ENCODE results near the gene PCDHGC4. TPM values are rescaled to one million over a fixed set of nuclear protein-coding genes. Genes with fewer than 3 reads are reported as not detected.
A peak's percentile ranks its signal among the peaks of the same experiment; 100 is the strongest.

The PCDHGC4 gene
- total and polyA plus RNA-seq, 9 donors: 0.22 to 4.5 (median 2.3) TPM

GRCh38 chr5:141514330-141515133 lies 29.7 kb downstream of the PCDHGC4 start:
- H3K4me3 ChIP-seq: peak overlapping the region; percentile 64
- 48 to 49% (median 49%) methylated on average over 6 of the region's 6 CpGs for WGBS, 3 donors

GRCh38 chr5:141515141-141515540 lies 30.3 kb downstream of the PCDHGC4 start:
- no peaks in the 10 kb centered on the region for H3K9me3 ChIP-seq
- no peaks in the 10 kb centered on the region for H3K27me3 ChIP-seq
- no peak overlapping the region for H3K4me3 ChIP-seq
- intact Hi-C loops (cut with DNase I): loop anchor here in 1 of 4 donors (5.0 kb wide), 1 partner anchor 42 kb away; no protein-coding TSS in a partner anchor
- no peak for DNase-seq
- WGBS, 3 donors: 77 to 84% (median 78%) methylated on average over 3 of the region's 3 CpGs
- no peaks in the 10 kb centered on the region for H3K36me3 ChIP-seq
- H3K27ac ChIP-seq: peak overlapping the region in 1 of 2 donors; percentile 3
- TF ChIP-seq CTCF (IDR thresholded peaks at IDR 0.05) (no peak), EP300 (IDR thresholded peaks at IDR 0.05) (no peak), POLR2A (IDR thresholded peaks at IDR 0.05) (no peak)
- peaks cover 6% of the 10 kb centered on the region for H3K4me1 ChIP-seq (ENCODE audit: insufficient read depth)

More at GRCh38 chr5:141514330-141515133, 29.7 kb downstream of the PCDHGC4 start:
- H3K27me3 ChIP-seq: no peaks in the 10 kb centered on the region
- no peak for TF ChIP-seq POLR2A (IDR thresholded peaks at IDR 0.05)
- TF ChIP-seq CTCF (IDR thresholded peaks at IDR 0.05): no peak
- TF ChIP-seq EP300 (IDR thresholded peaks at IDR 0.05): no peak
- H3K4me1 ChIP-seq (ENCODE audit: insufficient read depth): peaks cover 6% of the 10 kb centered on the region
- H3K9me3 ChIP-seq: no peaks in the 10 kb centered on the region
- H3K27ac ChIP-seq: peak overlapping the region; percentile 57 to 82
- intact Hi-C loops (cut with DNase I): loop anchor here in 3 of 4 donors (5.0 kb wide), 3 partner anchors 37 to 48 kb away; partner anchors contain the start of gene PCDHGC3 (in 2 of the 3)
- DNase-seq: no peak
- H3K36me3 ChIP-seq: no peaks in the 10 kb centered on the region

GRCh38 chr5:141515946-141516671 lies 31.3 kb downstream of the PCDHGC4 start:
- WGBS, 3 donors: 71 to 76% (median 72%) methylated on average over 4 of the region's 4 CpGs
- Histone ChIP-seq H3K27me3 (no peaks in the 10 kb centered on the region), H3K4me1 (ENCODE audit: insufficient read depth) (peaks cover 6% of the 10 kb centered on the region), H3K4me3 (no peak overlapping the region), H3K36me3 (no peaks in the 10 kb centered on the region), H3K9me3 (no peaks in the 10 kb centered on the region), H3K27ac (peak overlapping the region in 1 of 2 donors; percentile 3)
- no peak for DNase-seq
- TF ChIP-seq CTCF (IDR thresholded peaks at IDR 0.05) (no peak), POLR2A (IDR thresholded peaks at IDR 0.05) (no peak), EP300 (IDR thresholded peaks at IDR 0.05) (no peak)
- intact Hi-C loops (cut with DNase I): loop anchor here in 1 of 4 donors (5.0 kb wide), 1 partner anchor 41 kb away; no protein-coding TSS in a partner anchor

- Histone ChIP-seq H3K27me3 (no peaks in the 10 kb centered on the region), H3K27ac (no peak overlapping the region), H3K9me3 (no peaks in the 10 kb centered on the region), H3K36me3 (no peaks in the 10 kb centered on the region), H3K4me3 (no peak overlapping the region), H3K4me1 (ENCODE audit: insufficient read depth) (peaks cover 6% of the 10 kb centered on the region)
- DNase-seq: no peak
- WGBS, 3 donors: 90 to 97% (median 93%) methylated on average over 8 of the region's 8 CpGs
- TF ChIP-seq POLR2A (IDR thresholded peaks at IDR 0.05) (no peak), EP300 (IDR thresholded peaks at IDR 0.05) (no peak), CTCF (IDR thresholded peaks at IDR 0.05) (no peak)
- intact Hi-C loops (cut with DNase I): loop anchor here in 1 of 4 donors (5.0 kb wide), 1 partner anchor 41 kb away; no protein-coding TSS in a partner anchor
These were observed 31.8 kb downstream of the PCDHGC4 start for GRCh38 chr5:141516672-141517025.
